Stimulated activated memory B cell treated with anti-CD40 and anti-IgM and Interleukin-4, amounts not matched to agents 10 μg/mL and 1 μg/mL and 100 μg/mL, for 72 hours (primary cell): ENCODE measurements around the gene DPP6.

Source experiments
- ATAC-seq: fragments of 150-1000 bp; cut with Tn5 transposase; 2 replicates; pipeline ENCODE4 v1.10.0; 2021
- H3K27ac Mint-ChIP-seq: one replicate; pipeline ENCODE4 v1.8.0; 2022; ENCODE audit warnings: mild to moderate bottlenecking, mixed read lengths
- H3K27me3 Mint-ChIP-seq: one replicate; pipeline ENCODE4 v1.8.0; 2022; ENCODE audit warnings: mixed read lengths
- H3K36me3 Mint-ChIP-seq: one replicate; pipeline ENCODE4 v1.8.0; 2022; ENCODE audit warnings: mixed read lengths
- H3K4me1 Mint-ChIP-seq: one replicate; pipeline ENCODE4 v1.8.0; 2022; ENCODE audit warnings: mixed read lengths
- H3K4me3 Mint-ChIP-seq: one replicate; pipeline ENCODE4 v1.8.0; 2022; ENCODE audit warnings: mild to moderate bottlenecking, moderate library complexity, mixed read lengths
- H3K9me3 Mint-ChIP-seq: one replicate; pipeline ENCODE4 v1.8.0; 2022; ENCODE audit warnings: mixed read lengths

The DPP6 gene

DNA sequence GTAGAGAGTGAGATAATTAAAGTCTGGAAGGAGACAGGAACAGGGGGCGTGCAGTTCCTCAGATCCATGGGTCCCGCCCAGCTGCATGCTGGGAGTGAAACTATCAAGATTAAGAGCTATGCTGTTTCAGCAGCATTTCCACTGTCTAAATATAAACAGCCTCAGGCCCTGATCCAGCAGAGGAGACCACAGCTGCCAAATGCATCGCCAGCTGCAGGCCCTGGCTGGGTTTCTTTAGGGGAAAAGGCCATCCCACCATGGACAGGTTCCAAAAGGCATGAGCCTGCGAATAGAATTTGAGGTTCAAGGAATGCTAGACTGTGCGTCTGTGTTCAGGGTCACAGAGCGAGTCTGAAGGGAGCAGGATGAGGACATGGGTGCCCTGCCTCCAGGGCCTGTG is 539.3 kb downstream of the DPP6 start:
- Mint-ChIP-seq H3K4me3 (no peak overlapping the region), H3K9me3 (peaks cover 3% of the 10 kb centered on the region), H3K27ac (no peak overlapping the region), H3K27me3 (no peaks in the 10 kb centered on the region), H3K36me3 (no peaks in the 10 kb centered on the region), H3K4me1 (no peaks in the 10 kb centered on the region)
- no peak for ATAC-seq

DNA sequence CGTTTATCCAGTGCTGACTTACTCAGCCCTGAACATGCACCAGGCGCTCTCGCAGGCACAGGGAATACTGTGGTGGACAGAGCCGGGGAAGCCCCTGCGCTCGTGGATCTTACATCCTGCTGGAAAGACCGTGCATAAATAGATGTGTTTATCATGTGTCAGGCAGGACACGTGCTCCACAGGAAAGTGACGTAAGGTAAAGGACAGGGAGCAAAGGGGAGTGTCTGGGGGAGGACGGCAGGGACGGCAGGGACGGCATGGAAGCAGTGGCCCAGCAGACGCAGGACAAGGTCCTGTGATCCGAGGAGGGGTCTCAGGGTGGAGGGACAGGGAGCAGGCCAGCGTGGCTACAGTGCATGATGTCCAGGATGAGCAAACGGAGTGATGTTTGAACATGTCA is 540.2 kb downstream of the DPP6 start:
- ATAC-seq, result no peak
- no peak overlapping the region for H3K4me3 Mint-ChIP-seq
- H3K27me3 Mint-ChIP-seq, result no peaks in the 10 kb centered on the region
- no peaks in the 10 kb centered on the region for H3K36me3 Mint-ChIP-seq
- peaks cover 3% of the 10 kb centered on the region for H3K9me3 Mint-ChIP-seq
- no peak overlapping the region for H3K27ac Mint-ChIP-seq
- no peaks in the 10 kb centered on the region for H3K4me1 Mint-ChIP-seq

DNA sequence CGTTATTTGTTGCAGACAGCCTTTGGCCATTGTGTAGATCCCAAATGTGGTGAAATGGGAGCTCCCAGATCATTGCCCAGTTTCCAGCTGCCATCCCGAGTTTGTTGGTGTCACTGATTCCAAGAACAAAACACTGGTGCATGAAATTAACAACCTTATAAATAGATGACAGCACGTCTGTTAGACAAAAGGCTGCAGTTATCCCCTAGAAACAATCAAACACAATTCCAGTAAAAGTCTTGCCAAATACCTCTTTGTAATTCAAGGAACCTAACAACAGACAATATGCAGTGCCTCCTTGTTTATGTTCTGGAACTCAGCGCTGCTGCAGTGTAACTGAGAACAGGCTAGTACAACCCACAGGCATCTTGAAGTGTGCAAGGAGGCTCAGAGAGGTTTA is 546.2 kb downstream of the DPP6 start:
- Mint-ChIP-seq H3K4me1 (no peaks in the 10 kb centered on the region), H3K9me3 (peaks cover 3% of the 10 kb centered on the region)

DNA sequence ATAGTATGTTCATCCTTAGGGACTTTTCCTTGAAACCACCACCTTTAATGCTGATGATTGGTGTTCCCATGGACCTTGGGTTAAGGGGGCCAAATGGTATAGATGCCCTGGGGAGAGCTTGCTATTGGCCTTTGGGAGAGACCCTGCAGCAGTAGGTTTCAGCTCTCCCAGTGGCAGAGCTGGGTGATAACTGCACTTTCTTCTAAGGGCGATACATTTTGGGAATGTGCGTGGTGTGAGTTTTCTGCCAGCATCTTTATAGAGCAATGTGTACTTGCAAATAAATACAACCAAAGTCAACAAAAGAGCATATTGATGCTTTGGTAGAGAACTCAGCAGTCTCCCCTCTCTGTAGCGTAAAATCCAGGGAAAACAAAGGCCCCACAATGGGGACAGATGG is 546.7 kb downstream of the DPP6 start:
- H3K36me3 Mint-ChIP-seq, result no peaks in the 10 kb centered on the region
- no peak for ATAC-seq
- H3K4me3 Mint-ChIP-seq, result no peak overlapping the region
- H3K4me1 Mint-ChIP-seq, result no peaks in the 10 kb centered on the region
- peaks cover 3% of the 10 kb centered on the region for H3K9me3 Mint-ChIP-seq
- H3K27me3 Mint-ChIP-seq, result no peaks in the 10 kb centered on the region
- no peak overlapping the region for H3K27ac Mint-ChIP-seq

More for the DNA sequence above, 546.2 kb downstream of the DPP6 start:
- no peaks in the 10 kb centered on the region for H3K36me3 Mint-ChIP-seq
- ATAC-seq, result no peak
- H3K4me3 Mint-ChIP-seq, result no peak overlapping the region
- no peak overlapping the region for H3K27ac Mint-ChIP-seq
- H3K27me3 Mint-ChIP-seq, result no peaks in the 10 kb centered on the region

DNA sequence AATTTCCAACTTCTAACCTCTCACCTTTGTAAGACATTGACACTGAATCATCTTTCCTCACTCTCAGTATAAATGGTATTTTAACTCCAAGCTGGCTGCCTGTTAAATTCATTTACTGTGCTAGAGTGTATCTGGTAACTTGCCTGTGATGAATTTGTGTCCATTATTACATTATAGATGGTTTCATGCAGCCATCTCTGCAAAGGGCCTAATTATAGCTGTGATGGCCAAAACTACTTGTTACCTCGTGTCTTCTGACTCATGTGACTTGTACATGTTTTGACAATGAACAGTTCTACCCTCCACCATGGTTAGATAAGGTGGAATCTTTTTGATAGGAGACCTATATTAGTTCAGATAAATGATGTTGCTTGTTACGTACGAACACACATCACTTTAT is 558.7 kb downstream of the DPP6 start:
- Mint-ChIP-seq H3K9me3 (peaks cover 6% of the 10 kb centered on the region), H3K4me1 (no peaks in the 10 kb centered on the region), H3K36me3 (no peaks in the 10 kb centered on the region), H3K27me3 (no peaks in the 10 kb centered on the region), H3K27ac (no peak overlapping the region), H3K4me3 (no peak overlapping the region)
- no peak for ATAC-seq

DNA sequence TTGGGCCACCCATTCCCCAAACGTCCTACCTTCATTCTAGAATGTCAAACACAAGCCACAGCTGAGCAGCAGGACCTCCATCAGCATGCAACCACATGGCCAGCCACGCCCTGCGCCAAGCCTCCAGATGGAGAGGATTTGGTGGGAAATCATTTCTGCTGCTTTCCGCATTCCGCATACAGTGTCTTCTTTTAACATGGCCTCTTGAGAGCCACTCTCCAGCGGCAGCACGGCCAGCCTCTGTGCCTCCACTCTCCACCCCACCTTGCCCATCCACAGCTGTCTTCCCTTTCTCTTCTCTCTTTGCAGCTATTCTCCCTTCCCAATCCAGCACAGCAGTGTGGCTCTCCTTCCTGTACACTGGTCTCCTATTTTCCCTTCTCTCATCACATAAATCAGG is 561.6 kb downstream of the DPP6 start:
- Mint-ChIP-seq H3K4me1 (no peaks in the 10 kb centered on the region), H3K9me3 (peaks cover 6% of the 10 kb centered on the region), H3K27me3 (no peaks in the 10 kb centered on the region), H3K27ac (no peak overlapping the region), H3K36me3 (no peaks in the 10 kb centered on the region), H3K4me3 (no peak overlapping the region)
- no peak for ATAC-seq

DNA sequence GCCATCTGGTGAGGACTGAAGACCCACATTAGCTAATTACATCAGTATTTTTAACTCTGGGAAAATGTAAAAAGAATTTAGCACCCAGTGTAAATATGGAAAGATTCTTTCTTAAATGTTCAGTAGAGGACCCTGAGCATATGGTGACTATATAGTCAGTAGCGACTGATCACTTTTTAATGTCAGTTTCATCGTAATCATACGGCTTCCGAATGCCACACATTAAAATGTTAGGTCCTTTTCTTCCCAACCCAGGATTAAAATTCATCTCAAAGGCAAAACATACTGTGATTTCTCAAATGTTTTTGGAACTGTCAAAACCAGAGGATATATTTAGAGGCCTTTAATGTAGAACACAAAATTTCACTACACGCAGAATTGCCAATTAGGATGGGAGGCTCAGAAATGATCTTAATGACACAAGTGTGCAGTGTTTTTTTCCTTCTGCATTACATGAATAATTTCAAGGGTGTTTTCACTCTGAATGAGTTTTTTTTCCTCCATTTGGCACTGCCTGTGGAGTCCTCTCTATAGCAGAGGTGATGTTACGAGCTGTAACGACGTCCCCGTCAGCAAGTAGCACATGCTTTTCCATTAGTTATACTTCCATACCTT is 568.0 kb downstream of the DPP6 start:
- Mint-ChIP-seq H3K4me3 (no peak overlapping the region), H3K9me3 (peaks cover 8% of the 10 kb centered on the region), H3K27ac (no peak overlapping the region)

DNA sequence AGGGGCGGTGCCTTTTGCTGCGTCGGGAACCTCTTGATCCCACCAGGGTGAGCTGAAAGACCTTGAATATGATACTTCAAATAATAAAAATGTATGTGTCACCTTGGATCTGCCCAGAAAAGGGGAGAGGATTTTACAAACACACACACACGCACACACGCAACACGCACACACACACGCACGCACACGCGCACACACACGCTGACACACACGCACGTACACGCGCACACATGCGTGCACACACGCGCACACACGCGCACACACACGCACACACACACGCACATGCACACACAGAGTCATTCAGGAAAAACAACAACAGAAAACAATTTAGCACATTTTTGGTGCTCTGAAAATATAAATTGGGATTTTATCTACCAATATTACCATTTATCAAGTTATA is 571.2 kb downstream of the DPP6 start:
- Mint-ChIP-seq H3K36me3 (no peaks in the 10 kb centered on the region), H3K4me1 (no peaks in the 10 kb centered on the region), H3K27me3 (no peaks in the 10 kb centered on the region), H3K27ac (no peak overlapping the region), H3K9me3 (peaks cover 7% of the 10 kb centered on the region), H3K4me3 (no peak overlapping the region)
- ATAC-seq, result no peak

More for the DNA sequence above, 568.0 kb downstream of the DPP6 start:
- no peaks in the 10 kb centered on the region for H3K27me3 Mint-ChIP-seq
- no peak for ATAC-seq
- no peaks in the 10 kb centered on the region for H3K4me1 Mint-ChIP-seq
- no peaks in the 10 kb centered on the region for H3K36me3 Mint-ChIP-seq

DNA sequence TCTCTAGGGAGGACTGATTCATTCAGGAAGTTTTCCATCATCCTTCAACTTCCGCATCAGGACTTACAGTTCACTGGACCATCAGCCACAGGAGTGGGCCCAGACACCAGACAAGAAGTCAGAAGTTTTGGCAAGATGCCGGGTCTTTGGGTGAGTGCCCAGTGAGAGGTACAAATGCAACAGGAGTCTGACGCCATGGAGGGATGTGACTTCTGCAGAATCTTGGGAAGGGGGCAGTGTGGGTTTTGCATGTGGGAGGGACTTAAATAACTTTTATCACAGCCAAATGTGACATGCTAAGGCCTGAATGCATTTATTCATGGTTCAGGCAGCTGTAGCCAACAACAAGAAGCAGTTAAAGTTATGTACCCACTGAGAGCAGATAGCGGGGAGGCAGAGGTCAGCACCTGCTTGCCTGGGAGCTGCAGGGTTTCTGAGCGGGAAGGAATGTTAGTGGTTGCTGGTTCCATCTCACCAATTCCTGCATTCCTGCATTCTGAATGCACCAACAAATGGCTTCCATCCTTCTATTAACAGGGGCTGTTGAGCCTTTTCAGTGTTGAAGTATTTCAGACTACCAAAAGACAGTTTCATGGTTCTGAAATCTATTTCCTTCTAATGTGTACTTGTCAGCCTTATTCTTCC is 575.6 kb downstream of the DPP6 start:
- Mint-ChIP-seq H3K27ac (no peak overlapping the region), H3K4me1 (no peaks in the 10 kb centered on the region), H3K36me3 (no peaks in the 10 kb centered on the region), H3K27me3 (no peaks in the 10 kb centered on the region), H3K9me3 (peaks cover 11% of the 10 kb centered on the region), H3K4me3 (no peak overlapping the region)
- no peak for ATAC-seq

DNA sequence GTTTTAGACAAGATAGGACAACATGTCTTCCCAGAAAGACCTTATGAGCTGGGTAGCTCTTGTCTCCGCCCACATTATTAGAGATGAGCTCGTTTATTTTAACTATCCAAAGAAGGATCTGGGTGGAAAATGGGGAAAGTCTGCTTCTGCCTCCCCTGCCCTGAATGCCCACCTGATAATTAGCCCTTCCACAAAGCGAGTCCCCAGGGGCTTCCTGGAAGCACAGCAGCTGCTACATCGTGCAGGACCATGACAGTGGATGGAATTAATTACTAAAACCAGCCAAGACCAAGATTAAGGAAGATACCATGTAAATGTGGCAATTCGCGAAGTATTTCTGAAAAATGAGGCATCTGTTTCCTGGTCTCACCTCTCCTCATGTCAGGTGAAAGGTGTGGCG is 576.4 kb downstream of the DPP6 start:
- no peak overlapping the region for H3K4me3 Mint-ChIP-seq

DNA sequence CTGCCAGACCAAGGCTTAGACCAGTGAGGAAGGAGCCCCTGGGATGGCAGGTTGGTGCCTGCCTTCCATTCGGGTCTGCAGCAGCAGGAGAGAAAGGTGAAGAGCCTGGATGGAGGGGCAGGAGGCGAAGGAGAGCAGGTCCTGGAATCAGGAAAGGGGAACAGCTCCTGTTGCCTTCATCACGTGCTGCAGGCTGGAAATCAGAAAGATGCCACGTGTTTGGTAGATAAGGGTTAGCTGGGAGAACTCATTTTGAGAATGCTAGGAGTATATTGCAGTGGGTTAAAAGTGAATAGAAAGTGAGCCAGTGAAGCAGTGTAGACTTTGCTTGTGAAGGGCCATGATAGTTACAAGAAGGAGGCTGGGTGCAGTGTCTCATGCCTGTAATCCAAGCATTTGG is 579.0 kb downstream of the DPP6 start:
- Mint-ChIP-seq H3K4me1 (no peaks in the 10 kb centered on the region), H3K36me3 (no peaks in the 10 kb centered on the region), H3K27ac (no peak overlapping the region), H3K27me3 (no peaks in the 10 kb centered on the region), H3K4me3 (no peak overlapping the region), H3K9me3 (peaks cover 15% of the 10 kb centered on the region)
- no peak for ATAC-seq

More for the DNA sequence above, 576.4 kb downstream of the DPP6 start:
- Mint-ChIP-seq H3K27me3 (no peaks in the 10 kb centered on the region), H3K4me1 (no peaks in the 10 kb centered on the region), H3K27ac (no peak overlapping the region), H3K9me3 (peaks cover 9% of the 10 kb centered on the region), H3K36me3 (no peaks in the 10 kb centered on the region)
- no peak for ATAC-seq

DNA sequence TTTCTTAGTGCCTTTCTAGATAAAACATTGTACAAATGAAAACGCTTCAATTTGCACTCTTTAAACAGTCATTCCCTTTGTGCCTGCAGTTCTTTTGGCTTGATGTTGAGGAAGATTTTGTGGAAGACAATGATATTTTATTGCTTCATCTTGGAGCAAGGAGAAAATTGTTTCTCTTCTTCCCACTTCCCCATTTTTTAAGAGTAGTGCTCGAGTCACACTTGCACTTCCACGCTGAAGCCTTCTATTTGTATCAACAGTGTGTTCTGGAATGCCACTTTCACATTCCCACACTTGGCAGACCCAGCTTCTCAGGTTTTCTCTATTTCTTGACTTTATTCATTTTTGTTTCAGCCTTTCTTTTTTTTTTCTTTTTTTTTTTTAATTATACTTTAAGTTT is 581.4 kb downstream of the DPP6 start:
- Mint-ChIP-seq H3K36me3 (no peaks in the 10 kb centered on the region), H3K4me3 (no peak overlapping the region), H3K4me1 (no peaks in the 10 kb centered on the region), H3K9me3 (peaks cover 13% of the 10 kb centered on the region), H3K27ac (no peak overlapping the region), H3K27me3 (no peaks in the 10 kb centered on the region)
- no peak for ATAC-seq

DNA sequence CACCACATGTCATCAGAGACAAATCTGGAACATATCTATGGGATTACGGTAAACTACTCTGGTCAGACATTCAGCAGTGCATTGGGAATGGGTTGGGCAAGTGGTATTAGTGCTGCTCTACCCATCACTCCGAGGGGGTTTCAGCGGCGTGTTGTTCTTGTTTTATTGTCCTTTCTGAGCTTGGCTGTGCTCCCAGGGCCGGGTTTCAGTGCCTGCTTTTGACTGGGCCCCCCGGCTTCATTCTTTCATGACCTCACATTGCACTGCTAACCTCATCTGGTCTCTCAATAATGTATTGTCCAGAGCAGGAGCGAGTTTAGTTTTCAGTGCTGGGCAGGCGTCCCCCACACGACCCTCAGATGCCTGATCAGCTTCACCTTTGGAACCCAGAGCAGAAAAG is 586.1 kb downstream of the DPP6 start:
- H3K9me3 Mint-ChIP-seq, result peaks cover 10% of the 10 kb centered on the region
- no peaks in the 10 kb centered on the region for H3K27me3 Mint-ChIP-seq
- H3K4me1 Mint-ChIP-seq, result no peaks in the 10 kb centered on the region
- no peaks in the 10 kb centered on the region for H3K36me3 Mint-ChIP-seq
- no peak for ATAC-seq
- H3K4me3 Mint-ChIP-seq, result no peak overlapping the region
- H3K27ac Mint-ChIP-seq, result no peak overlapping the region

DNA sequence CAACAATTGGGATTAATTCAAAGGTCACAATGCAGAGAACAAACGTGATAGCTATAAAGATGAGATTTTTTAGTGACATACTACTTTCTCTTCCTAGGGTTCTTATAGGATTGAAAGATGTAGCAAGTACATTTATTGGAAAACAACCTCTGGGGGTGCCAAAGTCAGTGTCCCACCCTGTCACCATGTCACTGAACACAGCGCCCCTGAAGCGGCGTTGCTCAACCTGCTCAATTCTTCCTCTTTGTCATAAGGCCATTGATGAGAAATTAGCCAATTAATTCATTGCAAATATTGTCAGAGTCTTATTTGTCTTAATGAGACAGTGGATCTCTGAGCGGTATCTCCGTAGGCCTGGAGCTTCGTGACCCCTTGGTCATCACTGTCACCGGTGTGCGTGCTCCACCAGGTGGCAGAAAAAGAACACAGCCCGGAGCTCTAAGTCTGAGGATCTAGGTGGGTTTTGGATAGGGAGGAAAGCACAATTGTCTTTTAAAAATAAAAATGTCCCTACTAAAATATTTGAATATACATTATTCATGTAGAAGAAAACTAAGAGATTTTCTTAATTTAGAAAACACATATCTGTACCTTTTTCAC is 588.2 kb downstream of the DPP6 start:
- H3K27me3 Mint-ChIP-seq, result no peaks in the 10 kb centered on the region
- H3K4me3 Mint-ChIP-seq, result no peak overlapping the region
- no peaks in the 10 kb centered on the region for H3K36me3 Mint-ChIP-seq
- H3K4me1 Mint-ChIP-seq, result no peaks in the 10 kb centered on the region
- H3K9me3 Mint-ChIP-seq, result peaks cover 6% of the 10 kb centered on the region
- no peak overlapping the region for H3K27ac Mint-ChIP-seq
- ATAC-seq, result no peak

DNA sequence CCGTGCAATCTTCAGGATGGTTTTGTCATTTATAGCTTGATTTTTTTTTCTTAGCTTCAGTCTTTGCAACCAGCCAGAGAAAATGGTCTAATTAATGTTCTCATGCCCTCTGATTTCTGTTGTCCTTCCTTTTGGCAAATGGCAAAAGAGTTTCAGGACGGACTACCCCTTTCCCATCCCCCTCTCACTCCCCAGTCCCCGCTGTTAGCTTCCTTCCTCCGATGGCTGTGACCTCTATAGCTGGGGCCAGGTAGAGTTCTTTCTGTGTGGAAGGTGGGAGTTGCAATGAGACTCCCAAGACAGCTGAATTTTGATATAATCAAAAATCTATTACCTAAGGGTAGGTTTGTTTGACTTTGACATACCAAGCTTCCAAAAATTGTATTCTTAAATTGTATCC is 588.7 kb downstream of the DPP6 start:
- no peaks in the 10 kb centered on the region for H3K27me3 Mint-ChIP-seq
- ATAC-seq, result no peak
- H3K4me3 Mint-ChIP-seq, result no peak overlapping the region
- no peak overlapping the region for H3K27ac Mint-ChIP-seq
- H3K9me3 Mint-ChIP-seq, result peaks cover 4% of the 10 kb centered on the region
- no peaks in the 10 kb centered on the region for H3K4me1 Mint-ChIP-seq
- H3K36me3 Mint-ChIP-seq, result no peaks in the 10 kb centered on the region

DNA sequence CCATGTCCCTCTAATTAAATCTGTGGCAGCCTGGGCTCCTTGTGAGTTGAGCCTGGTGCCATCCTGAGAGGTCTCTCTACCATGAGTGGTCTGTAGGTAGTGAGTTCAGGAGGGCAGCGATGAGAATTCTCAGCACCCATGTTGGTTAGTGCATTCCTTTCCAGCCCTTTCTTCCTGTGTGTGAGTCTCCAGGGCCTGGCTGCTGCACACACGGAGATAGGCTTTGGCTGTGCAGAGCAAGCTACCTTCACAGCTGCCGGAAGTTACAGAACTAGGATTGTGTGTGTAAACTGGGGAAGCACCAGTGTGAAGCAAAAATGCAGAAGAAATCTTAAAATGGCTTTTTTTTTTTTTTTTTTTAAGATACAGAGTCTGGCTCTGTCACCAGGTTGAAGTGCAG is 592.2 kb downstream of the DPP6 start:
- Mint-ChIP-seq H3K4me3 (no peak overlapping the region), H3K9me3 (no peaks in the 10 kb centered on the region), H3K36me3 (no peaks in the 10 kb centered on the region), H3K27me3 (no peaks in the 10 kb centered on the region), H3K4me1 (no peaks in the 10 kb centered on the region), H3K27ac (no peak overlapping the region)
- no peak for ATAC-seq
